HG02884 (cell line): ENCODE data around the gene RTL10.
"Not testable (repeated sequence)": the region's sequence is repeated elsewhere in the genome, so short reads cannot be mapped to it uniquely, and the experiment has no call there.

ENCODE experiments used
- ATAC-seq: cut with Tn5 transposase; IDR thresholded peaks from one replicate; pipeline ENCODE4 v1.9.1; 2021; ENCODE audit warnings: mild to moderate bottlenecking, moderate library complexity; ENCODE audit not compliant: unreplicated experiment

The RTL10 gene

DNA sequence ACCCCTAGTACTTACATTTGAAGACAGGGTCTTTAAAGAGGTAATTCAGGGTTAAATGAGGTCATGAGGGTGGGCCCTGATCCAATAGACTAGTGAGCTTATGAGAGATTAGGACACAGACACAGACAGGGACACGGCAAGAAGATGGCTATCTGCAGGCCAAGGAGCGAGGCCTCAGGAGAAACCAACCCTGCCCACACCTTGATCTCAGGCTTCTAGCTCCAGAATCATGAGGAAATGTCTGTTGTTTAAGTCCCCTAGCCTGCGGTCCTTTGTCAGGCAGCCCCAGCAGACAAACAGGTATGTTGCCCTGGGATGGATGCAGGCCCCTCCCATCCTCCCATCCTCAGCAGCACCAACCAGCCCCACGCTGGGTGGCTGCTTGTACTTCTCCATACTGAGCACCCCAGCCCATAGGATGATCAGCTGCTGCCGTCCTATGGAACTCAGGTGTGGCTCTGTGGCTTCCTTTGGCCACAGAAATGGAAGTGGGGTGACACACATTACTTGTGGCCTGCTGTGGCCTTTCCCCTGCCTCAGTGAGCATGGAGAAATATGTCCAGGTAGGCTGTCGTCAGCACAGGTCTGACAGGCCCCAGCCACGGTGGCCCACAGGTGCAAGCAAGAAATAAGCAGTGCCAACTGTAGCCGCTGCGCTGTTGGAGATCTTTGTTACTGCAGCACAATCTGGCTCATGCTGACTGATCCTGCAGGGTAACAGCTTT, 7.9 kb downstream of the RTL10 start:
- no peak for ATAC-seq

DNA sequence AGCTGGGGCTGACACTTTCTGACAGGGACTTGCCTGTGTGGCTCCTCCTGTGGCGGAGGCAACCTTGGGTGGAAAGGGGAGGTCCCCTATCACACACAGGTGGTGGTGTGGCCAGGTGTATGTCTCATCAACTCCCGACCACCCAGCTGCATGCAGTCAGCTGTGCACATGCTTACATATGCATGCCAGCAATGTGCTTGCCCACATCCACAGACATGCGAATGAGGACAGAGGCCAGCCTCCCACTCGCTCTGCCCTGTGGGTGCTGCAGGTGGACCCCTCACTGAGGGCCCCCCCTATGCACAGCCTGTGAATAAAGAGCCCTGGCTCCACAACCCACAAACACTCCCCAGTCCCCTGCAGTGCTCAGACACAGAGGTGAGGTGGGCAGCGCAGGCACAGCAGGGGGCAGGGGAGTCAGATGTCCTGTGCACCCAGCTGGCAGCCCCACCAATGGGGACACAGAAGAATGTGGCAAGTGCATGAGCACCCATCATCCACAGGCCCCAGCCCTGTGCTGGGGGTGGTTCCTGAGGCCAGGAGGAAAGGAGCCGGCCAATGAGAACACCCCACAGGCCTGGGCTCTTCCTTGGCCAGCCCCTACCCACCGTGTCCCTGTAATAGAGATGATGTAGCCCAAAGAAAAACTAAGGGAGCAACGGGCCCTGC, 9.5 kb downstream of the RTL10 start:
- ATAC-seq, result no peak

DNA sequence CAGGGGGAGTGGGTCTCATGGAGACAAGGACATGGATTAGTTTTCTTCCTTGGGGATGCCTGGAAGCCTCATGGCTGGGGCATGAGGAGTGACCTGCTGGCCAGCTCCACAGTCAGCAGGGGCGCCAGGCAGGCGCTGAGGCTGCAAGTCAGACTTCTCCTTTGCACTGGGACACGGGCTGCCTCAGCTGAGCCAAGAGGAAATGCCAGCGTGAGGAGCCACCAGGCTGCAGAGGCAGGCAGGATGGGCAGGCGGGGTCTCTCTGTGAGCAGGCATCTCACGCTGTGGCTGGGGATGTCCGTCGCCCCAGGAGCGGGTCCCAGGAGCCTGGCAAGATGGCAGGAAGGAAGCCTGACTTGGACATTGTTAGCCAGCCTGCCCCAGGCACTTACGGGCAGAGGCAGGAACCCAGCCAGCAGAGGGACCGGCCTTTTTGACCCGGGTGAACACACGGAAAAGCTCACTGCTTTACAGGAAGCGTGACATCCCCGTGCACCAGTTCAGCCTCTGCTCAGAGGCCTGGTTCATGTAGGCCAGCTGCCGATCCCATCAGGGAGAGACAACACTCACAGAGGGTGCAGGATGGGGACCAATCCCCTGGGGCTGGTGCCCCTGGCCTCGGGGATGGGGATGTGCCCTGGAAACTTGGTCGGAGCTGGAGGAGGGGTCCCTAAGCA, 10.2 kb downstream of the RTL10 start:
- ATAC-seq, result no peak

DNA sequence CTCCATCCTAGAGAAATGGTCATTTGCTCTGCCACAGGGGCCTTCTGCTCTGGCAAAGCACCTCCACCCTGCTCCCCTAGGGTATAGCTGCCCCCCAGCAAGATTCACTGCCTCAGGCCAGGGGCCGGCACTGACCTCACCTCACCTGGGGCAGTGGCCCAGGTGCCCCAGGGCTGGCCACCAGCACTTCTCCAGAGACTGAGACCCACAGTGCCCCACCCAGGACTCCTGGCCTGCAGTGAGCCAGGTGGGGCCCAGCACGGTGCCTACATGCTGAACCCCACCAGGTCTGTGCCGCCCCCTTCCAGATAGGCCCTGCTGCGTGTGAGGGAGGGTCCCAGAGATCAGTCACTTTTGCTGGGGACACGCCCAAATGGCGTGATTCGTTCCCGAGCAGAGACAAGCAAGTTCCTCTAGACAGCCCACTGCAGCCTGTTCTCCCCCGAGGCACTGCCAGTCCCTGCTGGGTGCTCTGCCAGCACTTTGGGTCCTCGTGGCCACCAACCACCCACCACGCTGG, 10.8 kb downstream of the RTL10 start:
- ATAC-seq, result no peak

DNA sequence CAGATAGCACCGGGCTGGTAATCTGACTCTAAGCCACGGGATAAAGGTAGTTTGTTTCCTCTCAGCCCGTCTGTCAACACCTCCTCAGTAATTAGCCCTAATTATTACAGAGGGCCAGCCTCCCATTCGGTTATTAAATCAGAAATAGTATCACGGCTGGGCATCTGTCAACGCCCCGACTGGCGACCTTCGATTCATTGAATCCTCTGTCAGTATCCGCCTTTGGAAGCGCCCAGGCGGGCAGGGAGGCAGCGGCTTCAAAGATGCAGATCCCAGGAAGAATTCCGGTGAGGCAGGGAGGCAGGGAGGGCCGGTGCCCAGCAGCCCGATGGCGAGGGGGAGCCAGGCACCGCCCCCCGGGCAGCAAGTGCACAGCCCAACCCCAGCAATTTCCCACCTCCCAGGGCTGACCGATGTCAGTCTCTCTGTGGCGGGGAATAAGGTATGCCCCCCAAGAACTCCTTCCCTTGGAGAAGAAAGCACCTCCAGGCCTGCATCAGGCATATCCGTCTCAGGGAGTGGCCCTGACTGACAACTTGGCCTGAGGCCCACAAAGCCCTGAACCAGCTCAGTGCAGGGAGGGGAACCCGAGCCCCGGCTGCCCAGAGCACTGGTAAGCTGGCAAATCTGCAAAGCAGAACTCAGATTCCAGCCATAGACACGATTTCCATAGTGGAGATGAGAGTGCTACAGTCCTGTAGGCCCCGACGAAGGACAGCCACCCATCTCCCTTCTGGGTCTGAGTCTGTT, 11.4 kb downstream of the RTL10 start:
- ATAC-seq, result no peak

- ATAC-seq, result no peak
Measured at GRCh38 chr22:19842393-19843106, 12.1 kb downstream of the RTL10 start.

- no peak for ATAC-seq
Measured at GRCh38 chr22:19841641-19842392, 12.9 kb downstream of the RTL10 start.

DNA sequence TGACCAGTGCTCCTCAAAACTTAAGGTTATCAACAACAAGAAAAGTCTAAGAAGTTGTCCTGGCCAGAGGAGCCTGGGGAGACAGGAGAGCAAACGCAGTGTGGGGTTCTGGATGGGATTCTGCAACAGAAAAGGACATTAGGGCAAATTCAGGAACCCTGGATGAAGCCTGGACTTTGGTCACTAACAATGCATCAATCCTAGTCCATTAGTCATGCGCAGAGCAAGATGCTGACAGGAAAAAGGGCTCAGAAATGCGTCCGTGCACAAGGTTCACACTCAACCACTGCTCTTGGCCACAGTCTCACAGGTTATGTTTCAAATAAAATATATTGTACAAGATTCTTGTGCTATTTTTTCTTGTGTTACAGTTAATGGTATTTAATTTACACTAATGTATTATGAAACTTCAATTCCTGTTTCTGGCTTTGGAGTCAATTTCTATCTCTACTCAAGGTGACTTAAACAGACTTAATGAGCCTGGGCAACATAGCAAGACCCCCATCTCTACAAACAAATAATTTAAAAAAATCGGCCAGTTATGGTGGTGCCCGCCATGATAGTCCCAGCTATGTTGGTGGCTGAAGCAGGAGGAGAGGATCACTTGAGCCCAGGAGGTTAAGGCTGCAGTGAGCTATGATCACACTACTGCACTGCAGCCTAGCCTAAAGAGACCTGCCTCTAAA, 13.6 kb downstream of the RTL10 start:
- ATAC-seq, result no peak

DNA sequence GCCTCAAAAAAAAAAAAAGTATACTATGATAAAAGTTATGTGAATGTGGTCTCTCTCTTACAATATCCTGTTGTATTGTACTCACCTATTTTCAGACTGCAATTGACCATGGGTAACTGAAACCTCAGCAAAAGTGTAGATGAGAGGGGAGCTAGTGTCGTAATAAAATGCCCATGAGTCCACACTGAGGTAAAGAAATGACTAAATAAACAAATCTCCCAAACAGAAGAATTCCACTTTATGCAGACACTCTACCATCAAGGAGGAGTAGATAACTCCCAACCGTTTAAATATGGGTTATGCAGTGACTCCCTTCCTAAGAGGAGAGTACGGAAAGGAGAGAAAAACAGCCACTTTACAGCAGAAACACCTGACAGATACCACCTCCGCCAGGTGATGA, 14.6 kb downstream of the RTL10 start:
- no peak for ATAC-seq

DNA sequence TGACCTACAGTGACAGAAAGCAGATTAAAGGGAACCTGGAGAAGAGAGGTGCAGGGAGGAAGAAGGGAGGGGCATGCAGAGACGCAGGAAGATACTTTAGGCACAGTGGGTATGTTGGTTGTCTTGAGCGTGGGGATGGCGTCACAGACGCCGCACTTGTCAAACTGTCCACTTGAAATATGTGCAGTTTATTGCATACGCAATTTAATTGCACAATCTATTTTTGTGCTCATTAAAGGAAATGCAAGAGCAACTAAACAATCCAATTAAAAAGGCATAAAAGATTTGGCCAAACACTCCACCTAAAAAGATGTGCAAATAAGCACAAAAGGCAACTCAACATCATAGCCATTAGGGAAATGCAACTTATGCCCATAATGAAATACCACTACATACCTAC, 16.8 kb downstream of the RTL10 start:
- ATAC-seq, result no peak

DNA sequence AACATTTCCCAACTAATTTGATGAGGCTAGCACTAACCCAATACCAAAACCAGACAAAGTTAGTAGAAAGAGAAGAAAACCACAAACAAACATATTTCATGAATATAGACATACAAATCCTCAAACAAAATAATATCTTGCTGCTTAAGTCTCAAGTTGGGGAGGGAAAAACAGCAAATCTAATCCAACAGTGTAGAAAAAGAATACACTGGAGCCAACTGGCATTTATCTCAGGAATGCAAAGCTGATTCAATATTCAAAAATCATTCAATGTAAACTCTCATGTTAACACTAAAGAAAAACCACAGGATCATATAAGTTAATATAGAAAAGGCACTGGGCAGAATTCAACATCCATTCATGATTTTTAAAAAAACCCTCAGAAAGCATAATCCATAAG, 18.2 kb downstream of the RTL10 start:
- ATAC-seq, result no peak

DNA sequence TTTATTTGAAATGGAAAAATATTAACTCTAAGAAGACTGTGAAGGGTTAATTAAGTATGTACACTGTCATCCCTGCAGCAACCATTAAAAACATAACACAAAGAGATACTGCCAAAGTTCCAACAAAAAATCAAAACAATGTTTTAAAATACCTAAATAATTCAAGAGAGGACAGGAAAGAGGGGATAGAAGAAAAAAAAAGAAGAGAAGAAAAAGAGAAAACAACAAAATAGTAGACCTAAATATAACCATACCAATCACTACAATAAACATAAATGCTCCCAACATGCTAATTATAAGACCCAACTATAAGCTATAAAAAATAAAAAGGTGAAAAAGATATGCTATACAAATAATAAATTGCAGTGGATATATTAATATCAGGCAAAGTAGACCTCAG, 20.1 kb downstream of the RTL10 start:
- no peak for ATAC-seq

- not testable (repeated sequence) for ATAC-seq
Measured at GRCh38 chr22:19833327-19833726, 21.3 kb downstream of the RTL10 start.

DNA sequence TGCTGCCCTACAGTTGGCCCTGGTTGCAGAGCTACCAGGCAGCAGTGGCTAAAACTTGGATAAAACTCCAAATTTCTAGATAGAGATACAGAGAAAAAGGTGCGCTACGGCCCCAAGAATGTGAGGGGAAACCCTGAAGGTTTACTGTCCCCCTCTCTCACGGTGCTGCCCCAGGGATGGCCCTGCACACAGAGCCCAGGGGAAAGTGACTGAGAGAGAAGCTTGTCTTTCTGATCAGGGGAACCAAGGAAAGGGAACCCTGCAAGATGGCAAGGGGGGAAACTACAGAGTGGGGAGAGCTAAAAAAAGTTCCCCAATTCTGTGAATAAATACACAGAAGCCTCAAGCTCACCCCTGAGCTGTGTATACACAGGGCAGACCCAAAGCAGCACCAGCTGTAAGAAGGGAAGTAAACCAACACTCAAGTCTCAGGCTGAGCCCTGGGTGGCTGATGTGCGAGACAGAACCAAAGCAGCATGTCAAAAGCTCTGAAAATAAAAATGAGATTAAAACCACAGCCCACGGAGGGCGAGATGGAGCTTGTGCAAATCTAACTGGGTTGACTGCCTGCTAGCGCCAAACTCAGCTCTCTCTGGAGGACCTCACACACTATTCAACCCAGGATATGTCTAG, 22.1 kb downstream of the RTL10 start:
- ATAC-seq, result no peak

GRCh38 chr22:19831979-19832378, 22.7 kb downstream of the RTL10 start:
- ATAC-seq, result not testable (repeated sequence)

GRCh38 chr22:19831016-19831415, 23.7 kb downstream of the RTL10 start:
- no peak for ATAC-seq

- no peak for ATAC-seq
Measured at GRCh38 chr22:19828035-19828401, 26.7 kb downstream of the RTL10 start.

DNA sequence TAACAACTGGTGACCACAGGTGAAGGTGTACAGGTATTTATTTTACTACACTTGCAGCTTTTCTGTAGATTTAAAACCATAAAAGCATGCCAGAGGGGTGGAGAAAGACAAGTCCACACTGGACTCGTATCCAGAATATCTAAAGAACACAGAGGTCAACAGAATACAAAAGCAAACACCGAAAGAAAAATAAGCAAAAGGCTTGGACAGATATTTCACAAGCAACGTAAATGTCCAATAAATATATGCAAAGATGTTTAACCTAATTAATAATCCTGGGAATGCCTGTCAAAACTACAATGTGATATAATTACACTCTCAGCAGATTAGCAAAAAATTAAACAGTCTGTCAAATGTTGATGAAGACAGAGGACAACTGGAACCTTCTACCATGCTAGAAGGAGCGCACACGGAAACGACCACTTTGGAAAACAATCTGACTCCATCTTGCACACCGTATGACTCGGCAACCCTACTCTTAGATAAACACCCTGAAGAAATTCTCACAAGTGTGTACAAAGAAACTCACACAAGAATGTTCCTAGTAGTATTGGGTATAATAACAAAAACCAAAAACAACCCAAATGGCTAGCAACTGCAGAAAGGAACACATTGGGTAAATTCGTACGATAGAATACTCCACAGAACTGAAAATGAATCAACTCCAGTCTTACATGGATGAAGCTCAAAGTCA, 27.2 kb downstream of the RTL10 start:
- no peak for ATAC-seq
